Dermis microvascular lymphatic vessel endothelial cell (primary cell): Measurements from ENCODE around the gene BCL11A. TPM values are rescaled to one million over a fixed set of nuclear protein-coding genes. Genes with fewer than 3 reads are reported as not detected.

Experiments
- DNase-seq, 2 donors: peaks; one replicate each; pipeline versions ENCODE4 v3.0.0 to v3.0.0-alpha.2; 2010; ENCODE audit warnings: low read depth in 2 of 2
- total RNA-seq: library from RNA; depleted of rRNA; stranded (reverse); fragments of >200 nt; gene quantifications from 2 replicates; pipeline ENCODE4 v1.2.1, GENCODE V29; 2014

The BCL11A gene
- total RNA-seq, 1 donor from 2014 or later, result 0.64 TPM

DNA sequence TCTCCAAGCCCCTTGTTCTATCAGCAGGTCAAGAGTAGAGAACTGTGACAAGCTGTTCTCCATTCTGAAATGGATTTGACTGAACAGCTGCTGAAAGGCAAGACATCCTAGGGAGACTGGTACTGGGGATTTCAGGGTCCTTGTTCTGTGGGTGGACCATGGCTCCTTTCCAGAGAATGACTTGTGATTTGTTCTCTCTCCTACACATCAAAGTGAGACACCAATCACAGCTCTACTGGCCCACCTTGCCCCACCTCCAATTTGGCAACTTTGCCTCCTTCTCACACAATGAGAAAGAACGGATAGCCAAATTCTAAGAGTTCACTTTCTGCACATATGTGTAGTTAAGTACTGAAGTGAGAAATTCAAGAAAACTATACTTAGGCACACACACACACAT lies 67.4 kb downstream of the BCL11A start:
- no peak for DNase-seq

DNA sequence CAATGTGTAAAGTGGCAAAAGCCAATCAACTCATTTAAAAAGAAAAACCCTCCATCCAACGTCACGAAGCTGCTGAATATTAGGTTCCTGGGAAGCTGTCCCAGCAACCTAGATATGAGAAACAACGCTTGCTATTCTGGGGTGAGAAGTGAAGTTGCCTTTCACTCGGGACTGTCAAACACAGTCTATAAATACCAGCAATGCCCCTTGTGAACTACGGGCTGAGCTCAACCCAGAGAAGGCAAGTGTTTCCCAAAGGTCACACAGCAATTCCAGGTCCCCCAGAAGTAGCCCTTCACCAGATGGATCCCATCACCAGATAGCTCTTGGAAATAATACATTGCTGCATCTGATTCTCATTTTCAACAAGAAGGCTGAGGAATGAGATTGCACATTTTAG lies 67.9 kb downstream of the BCL11A start:
- DNase-seq, result no peak

DNA sequence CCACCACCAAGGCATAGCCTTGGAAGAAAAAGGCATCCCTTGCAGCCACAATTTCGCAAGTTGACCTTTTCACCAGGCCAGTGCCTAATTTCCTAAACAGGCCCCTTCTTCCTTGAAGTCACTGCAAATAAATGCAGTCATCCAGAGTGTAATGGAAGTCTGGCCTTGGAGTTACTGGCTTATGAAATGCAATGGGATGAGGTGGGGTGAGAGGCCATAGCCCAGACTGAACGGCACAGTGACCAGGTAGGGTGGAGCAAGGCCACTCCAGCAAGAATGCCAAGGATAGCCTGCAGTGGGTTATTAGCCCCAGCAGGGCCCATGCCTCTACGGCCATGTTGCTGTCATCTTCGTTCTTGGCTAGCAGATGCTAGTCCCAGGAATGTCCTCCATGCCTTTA lies 68.4 kb downstream of the BCL11A start:
- DNase-seq, result no peak

DNA sequence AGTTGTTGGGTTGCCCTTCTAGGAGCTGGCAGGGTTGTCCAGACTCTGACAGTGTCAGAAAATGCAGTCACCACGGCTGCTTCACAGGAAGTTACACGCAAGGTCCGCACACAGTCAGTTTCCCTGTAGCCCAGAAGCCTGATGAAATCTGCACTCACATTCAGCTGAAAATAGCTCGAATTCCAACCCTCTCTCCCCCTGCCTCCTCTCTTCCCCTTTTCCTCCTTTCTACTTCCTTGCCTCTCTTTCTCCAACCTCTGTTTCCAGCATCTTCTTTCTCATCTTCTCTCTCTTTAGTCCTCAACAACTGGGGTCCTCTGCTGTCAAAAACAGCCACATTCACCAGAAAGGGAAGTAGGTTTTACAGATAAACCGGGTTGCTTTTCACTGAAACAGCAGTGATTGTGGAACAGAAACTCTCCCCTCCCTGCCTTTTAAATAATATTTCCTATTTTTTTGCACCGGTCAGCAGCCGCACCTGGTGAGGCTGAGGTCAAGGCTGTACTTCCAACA lies 69.3 kb downstream of the BCL11A start:
- peak in 1 of 2 donors; percentile 38 for DNase-seq

DNA sequence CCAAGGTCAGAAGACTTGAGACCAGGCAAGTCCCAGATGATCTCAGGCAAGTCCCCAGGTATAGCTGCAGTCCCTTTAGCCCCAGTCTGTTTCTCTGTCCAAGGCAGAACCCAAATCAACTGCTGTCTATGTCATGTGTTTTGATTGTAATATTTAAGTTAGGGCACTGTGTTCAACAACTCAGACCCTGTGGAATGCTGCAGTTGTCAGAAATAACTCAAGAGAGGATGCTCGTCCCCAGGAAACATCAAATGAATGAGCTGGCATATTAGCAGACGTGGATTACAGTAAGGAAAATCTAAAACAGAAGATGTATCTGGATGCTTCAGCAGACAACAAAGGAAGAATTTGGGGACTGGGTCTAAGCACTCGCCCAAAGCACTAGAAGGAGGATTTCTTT lies 70.1 kb downstream of the BCL11A start:
- peak in 1 of 2 donors; percentile 20 for DNase-seq

DNA sequence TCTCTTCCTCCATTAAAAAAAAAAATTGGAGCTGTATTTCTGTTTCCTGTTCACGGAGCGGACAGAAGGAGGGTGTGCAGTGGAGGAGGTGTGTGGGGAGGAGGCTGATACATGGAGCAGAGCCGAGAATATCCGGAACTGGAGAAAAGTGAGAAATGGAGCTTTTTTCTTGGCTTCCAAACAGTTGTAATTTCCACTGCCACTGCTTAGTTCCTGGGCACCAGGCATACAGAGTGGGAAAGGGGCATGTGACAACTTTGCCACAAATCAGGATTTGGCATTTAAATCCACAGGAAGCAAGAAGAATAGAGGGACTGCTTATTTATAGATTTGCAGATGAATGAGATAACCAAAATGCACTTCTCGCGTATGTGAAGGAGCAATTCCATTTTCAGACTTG lies 71.2 kb downstream of the BCL11A start:
- DNase-seq, result peak in 1 of 2 donors; percentile 6

DNA sequence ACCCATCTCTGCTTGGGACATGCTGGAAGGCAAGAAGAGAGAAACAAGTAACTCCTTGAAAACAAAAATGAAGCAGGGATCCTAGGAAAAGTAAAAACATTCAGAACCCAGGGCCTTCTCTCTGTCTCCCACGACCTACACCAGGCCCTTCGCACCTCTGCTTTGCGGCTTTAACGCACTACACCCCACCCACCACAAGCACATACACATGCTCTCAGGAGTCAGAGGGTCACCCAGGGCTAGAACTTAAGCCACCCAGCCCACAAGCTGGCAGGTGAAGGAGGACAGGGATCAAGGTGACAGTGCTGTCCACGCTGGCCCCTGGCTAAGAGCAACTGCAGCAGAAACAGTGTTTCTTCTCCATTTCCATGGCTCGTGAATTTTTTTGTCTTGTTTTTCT lies 72.2 kb downstream of the BCL11A start:
- no peak for DNase-seq

DNA sequence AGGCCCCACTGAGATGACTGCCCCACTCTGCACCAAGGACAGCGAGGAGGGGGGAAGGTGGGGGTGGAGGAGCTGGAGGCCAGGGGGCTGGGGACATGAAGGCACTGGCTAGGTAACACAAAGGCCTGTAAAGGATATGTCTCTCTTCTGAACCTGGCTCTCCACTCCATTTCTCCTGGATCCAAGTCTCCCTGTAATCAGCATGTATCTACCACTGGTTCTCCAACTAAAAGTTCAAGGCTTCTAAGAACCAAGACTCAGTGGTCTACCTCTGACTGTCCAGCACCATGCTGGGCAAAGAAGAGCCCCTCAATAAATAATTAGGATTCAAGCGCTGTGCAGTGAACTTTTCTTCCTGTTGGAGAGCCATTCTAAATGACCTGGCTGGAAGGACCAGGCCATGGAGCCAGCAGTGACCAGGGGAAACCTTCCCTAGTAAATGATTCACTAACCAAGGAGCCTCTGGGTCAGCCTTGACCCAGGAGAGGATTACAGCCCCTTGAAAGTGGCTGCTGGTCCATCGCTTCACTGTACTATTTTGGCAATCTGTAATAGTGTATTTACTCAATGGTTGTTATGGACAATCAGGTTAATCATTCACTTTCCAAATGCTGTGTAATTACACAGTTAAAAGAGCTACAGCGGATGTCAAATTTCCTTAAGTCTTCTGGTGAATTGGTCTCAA lies 73.2 kb downstream of the BCL11A start:
- no peak for DNase-seq

DNA sequence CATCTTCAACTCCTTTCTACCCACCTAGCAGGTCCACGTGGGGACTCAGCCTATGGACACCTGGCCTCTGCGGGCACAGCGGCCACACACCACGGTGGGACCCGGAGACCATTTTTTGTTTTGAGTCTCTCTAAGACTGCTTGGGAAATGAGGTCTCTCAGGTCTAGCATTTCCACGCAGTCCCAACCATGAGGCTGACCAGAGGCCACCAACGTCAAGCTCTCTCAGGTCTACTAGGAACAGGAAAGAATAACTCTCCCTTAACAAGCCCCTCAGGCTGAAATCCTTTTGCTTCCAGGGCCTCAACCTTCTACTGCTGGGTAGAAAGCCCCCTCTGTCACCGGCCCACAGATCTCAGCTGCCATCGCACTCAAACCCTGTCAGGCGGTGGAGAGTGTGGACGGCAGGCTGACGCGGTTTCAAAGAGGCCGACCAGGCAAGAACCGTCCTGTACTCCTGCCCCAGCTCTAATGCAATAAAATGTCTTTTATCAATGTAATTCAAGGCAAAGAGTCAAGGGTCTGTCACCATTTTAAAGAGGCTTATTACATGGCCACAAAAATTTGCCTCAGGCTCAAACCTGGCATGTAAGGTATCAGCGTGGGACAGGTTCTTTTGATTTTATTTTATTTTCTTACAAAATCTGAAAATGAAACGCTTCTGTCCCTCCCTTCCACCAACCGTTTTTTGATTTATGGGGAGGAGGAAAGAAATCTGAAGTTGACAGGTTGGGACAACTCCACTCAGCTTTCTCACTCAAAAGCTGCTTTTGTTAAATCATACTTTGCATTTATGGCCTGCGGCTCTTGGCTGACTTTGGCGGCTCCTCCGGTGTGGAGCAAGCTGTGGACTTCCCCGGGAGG lies 74.0 kb downstream of the BCL11A start:
- DNase-seq, result no peak

DNA sequence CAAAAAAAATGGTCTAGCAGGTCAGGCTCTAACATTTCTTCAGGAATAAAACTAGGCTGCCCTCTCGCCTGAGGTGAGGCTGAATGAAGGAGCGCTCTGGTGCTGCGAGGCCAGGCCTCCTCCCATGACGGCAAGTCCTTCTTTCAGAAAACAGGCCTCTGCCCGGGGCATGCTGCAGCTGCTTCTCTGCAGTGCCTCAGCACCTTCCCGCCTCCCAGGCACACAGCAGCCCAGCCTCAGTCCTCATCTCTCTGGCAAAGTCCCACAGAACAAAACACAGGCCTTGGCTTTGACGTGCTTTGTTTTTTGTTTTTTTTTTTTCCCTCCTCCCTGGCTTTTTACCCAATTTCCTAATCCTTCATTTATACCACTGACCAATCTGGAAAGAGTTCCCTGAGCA lies 74.8 kb downstream of the BCL11A start:
- no peak for DNase-seq

DNA sequence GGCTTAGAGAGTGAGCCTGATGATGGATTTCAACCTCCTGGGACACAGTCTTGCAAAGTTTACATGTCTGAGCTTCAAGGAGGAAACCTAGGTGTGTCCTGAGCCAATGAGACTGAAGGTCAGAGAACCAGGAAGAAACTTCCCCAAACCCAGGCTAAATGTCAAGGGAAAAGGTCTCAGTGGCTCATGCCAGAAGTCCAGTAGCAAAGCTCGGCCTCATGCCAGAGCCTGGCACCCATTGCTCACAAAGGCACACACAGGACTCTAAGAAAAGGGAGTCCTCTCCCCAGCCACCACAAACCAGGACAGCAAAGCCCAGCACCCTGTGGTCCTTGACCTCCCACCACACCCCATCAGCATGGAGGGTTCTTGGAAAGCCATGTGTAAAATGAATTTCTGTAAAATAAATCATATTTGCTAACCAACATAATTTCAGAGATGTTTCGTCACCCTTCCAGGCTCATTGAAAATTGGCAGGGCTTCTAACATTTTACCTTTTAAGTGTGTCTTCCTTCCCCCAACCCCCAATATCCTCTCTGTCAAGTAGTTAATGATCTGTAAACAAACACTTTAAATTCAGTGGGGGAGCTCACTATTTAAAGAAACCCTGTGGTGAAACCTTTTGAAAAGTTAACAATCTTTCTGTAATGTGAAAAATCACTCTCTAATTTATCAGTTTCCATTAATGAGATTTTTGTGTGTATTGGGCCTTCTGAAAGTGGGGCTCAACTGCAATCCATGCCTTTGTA lies 77.1 kb downstream of the BCL11A start:
- DNase-seq, result no peak

DNA sequence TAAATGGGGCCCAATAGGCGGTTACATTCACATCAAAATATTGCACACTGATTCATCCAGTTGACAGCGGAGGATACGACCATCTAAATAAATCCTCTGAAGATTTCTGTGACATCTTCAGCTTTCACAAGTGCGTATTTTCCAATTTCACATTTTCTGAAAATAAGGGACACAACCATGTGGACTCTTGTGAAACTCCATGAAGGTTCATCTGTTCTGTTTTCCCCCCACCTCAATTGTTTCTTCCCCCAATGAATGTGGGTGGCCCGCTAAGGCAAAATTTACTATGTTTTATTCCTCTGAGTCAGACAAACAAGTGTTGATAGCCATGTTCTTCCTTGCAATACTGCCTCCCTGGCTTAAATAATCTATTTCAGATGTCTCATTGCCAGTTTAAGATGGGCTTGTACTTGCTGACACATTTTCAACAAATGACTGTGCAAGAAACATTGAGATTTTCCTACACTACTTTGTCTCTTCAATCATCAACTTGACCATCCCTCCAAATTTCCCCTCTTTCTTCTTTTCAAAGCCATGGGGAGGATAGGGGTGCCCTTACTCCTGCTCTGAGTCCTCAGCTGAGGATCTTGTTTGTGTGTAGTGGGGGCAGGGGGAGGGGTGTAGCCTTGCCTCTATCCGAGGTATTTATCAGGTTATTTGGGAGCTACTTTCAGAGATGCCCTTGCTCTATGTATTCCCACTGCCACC lies 78.2 kb downstream of the BCL11A start:
- DNase-seq, result no peak

DNA sequence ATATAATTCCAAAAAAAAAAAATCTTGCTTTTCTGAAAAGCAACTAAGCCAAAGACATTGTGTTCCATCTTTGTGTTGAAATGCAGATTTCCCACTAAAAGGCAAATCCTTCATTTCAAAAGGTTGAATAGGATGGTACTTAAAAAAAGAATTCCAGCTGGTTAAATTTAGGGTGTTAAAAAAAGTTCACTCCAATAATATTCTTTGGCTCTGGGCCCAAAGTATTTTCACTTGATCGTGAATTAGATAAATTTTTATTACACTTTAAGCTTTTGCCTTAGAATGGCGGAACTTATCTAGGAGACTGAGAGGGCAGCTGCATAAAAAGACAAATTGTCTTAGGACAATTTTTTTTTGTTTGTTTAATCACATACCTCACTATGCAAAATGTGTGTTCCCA lies 79.2 kb downstream of the BCL11A start:
- no peak for DNase-seq

DNA sequence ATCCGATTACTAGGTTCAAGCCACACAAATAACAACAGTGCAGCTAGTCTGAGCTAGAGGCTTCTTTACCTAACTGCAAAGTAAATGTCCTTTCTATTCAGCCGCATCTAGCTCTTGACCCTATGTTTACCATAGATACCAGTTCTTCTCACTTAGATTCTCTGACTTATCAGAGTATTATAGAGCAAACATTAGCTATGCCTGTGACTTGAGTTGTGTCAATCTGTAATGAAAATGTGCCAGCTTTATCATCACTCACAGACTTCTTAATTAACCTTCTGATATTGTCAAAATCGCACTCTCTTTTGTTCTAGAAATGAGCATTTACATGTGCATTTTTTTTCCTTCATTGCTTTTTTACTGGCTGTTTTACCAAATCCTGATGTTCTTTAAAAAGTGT lies 79.9 kb downstream of the BCL11A start:
- DNase-seq, result no peak

DNA sequence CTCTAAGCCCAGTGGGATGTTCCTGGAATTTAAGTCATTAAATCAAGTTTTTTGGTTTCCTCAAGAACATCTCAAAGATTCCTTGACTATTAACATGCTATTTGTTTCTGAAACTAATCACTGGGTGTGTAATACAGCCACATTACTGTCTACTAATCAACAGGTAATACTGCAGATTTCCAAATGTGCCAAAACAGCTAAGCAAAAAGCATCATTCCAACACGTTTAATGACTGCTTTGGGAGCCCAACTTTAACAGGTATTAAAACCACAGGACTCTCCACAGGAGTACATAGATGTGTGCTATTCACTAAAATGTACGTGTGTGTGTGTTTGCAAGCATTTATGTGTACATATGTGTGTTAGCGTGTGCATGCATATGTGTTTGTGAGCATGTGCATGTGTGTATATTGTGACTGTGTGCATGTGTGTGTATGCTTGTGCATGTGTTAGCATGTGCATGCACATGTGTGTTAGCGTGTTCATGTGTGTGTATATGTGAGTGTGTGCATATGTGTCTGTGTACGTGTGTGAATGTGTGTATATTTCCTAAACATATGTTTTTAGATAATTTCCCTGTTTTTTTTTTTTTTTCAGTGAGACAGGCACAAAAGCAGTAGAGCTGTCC lies 80.7 kb downstream of the BCL11A start:
- DNase-seq, result no peak

DNA sequence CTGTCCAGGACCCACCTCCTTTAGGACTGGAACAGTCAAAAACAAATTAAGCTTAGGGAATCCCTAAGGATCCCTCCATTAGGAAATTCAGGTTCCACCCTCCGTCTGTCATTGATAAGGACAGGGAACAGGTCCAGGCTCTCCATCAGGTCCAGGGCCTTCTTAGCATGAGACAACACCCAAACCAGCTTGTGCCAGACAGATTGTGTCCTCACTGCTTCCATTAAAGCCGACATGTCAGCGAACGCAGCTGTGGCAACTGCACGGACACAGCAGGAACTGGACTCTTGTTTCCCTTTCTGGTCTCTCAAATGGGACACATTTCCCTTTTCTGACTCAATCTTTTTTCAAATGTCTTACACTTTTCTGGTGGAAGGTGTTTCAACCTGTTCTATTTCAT lies 81.4 kb downstream of the BCL11A start:
- DNase-seq, result no peak

DNA sequence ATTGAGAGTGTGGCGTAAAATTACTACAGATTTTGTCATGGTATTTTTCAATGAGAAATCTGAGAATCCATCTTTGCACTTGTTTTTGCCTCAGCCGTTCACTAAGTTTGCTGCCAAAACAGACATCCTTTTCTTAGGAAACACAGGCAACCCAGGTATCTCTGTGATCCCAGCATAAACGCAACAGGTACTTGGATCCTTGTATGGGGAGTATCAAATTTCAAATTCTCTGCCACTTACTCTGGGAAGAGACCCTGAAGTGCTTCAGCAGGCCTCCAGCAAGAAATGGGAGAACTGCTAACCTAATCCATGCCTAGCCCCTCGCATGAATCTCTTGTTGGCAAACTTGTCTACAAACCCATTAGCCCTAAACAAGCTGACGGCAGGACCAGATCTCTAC lies 83.1 kb downstream of the BCL11A start:
- DNase-seq, result no peak

DNA sequence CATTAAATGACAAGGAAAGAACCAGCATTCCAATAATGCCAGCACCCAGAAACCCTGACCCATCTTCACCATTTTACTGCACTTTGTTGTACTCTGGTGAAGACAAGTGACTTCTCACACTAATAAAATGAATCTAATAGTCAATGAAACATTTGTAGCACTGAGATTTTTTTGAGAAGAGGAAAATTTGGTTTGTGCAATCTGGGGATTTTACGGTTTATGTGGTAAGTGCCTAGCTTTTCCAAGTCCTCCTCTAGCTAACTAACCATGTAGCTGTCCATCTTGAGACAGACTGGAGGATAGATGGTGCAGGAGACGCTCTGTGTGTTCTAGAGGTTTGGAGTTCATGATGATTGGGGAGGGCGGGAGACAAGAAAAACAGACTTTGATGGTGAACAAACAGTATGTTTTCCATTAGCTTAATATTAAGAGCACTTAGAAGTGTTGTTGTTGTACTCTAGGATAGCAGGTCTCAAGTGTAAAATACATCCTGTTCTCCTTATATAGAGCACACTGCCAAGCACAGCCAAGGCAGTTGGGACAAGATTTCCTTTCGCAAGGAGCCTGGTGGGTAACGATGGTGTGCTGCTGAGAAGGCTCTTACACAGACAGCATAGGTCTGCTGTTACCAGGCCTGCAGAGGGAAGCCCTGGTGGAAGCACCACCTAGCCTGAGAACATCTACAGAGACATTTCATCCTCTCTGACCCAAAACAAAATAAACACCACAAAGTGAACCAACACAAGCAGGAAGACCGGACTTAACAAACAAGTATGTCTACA lies 83.7 kb downstream of the BCL11A start:
- no peak for DNase-seq

DNA sequence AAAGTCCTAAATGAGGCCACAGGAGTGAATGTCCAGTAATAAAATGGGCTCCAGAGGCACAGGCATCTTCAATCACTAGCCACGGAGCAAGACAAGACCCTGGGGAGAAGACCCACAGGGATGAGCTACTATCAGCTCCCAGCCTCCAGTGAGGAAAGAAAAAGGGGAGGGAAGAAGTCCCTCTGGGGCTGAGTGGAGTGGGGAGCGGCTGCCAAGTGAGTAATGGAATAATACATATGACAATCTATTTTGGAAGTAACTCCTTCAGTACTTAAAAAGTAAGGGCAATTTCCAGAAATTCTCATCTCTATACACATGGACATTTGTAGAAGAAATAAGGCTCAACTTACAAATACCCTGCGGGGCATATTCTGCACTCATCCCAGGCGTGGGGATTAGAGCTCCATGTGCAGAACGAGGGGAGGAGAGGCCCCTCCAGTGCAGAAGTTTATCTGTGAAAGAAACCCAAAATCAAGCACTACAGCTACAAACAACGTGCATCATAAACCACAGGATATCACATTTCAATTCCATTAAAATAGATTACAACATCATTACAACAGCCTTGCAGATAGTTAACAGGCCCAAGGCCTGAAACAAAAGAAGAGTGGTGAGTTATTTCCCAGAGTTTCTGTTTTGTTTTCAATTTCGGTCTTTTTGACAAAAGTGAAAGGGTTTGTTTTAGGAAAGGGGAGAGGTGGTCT lies 84.9 kb downstream of the BCL11A start:
- no peak for DNase-seq
